OCI-LY3 (cell line): ENCODE data around the gene CACNA1C.

Source experiments
- H2AFZ ChIP-seq: fragments of 200-600, 300-600 bp; shearing (Covaris generic); 2 replicates; pipeline ENCODE4 v1.6.0; 2014; ENCODE audit warnings: antibody characterized with exemption, low read depth, low read length
- H3K27ac ChIP-seq: fragments of 200-600, 300-600 bp; sonication (generic); 2 replicates; pipeline ENCODE4 v1.5.1; 2014; ENCODE audit warnings: mild to moderate bottlenecking, low read length, moderate library complexity, mixed read lengths
- H3K27me3 ChIP-seq: fragments of 200-600, 300-600 bp; sonication (generic); 2 replicates; pipeline ENCODE4 v1.6.1; 2014; ENCODE audit warnings: low read depth, low read length, mixed read lengths
- H3K36me3 ChIP-seq: fragments of 200-600, 300-600 bp; sonication (generic); replicated peaks from 2 replicates; pipeline ENCODE3; 2014; ENCODE audit warnings: low read depth, low read length, mixed read lengths
- H3K4me1 ChIP-seq: fragments of 300-600, 200-600 bp; sonication (generic); 2 replicates; pipeline ENCODE4 v1.6.1; 2014; ENCODE audit warnings: low read length, mixed read lengths
- H3K4me2 ChIP-seq: fragments of 200-600, 300-600 bp; sonication (generic); 2 replicates; pipeline ENCODE4 v1.6.1; 2014; ENCODE audit warnings: low read length, mixed read lengths
- H3K4me3 ChIP-seq: fragments of 300-600, 200-600 bp; sonication (generic); 2 replicates; pipeline ENCODE4 v1.5.1; 2014; ENCODE audit warnings: antibody characterized with exemption, mild to moderate bottlenecking, low read length, moderate library complexity
- H3K79me2 ChIP-seq: fragments of 300-600, 200-600 bp; shearing (Covaris generic); 2 replicates; pipeline ENCODE4 v1.6.1; 2014; ENCODE audit warnings: mild to moderate bottlenecking, low read length, mixed read lengths
- H3K9ac ChIP-seq: fragments of 300-600, 200-600 bp; shearing (Covaris generic); 2 replicates; pipeline ENCODE4 v1.6.0; 2014; ENCODE audit warnings: mild to moderate bottlenecking, low read length, moderate library complexity
- H3K9me3 ChIP-seq: fragments of 200-600, 300-600 bp; shearing (Covaris generic); 2 replicates; pipeline ENCODE4 v1.6.1; 2014; ENCODE audit warnings: low read length, mixed read lengths; ENCODE audit not compliant: insufficient read depth
- H4K20me1 ChIP-seq: fragments of 200-600, 300-600 bp; sonication (generic); 2 replicates; pipeline ENCODE4 v1.6.1; 2016; ENCODE audit warnings: low read length, mixed read lengths; ENCODE audit not compliant: insufficient read depth
- EZH2phosphoT487 ChIP-seq: fragments of 200-600 bp; shearing (Covaris generic); IDR thresholded peaks from 2 replicates; pipeline ENCODE4 v1.6.1; 2018; ENCODE audit warnings: antibody characterized with exemption, mixed run types, low read depth
- TF ChIP-seq, protein P1 (sequence below): fragments of 200-600, 300-600 bp; sonication (generic); IDR thresholded peaks from 2 replicates; pipeline ENCODE4 v1.5.1; 2014; ENCODE audit warnings: antibody characterized with exemption, low read length, low read depth

CACNA1C gene

DNA sequence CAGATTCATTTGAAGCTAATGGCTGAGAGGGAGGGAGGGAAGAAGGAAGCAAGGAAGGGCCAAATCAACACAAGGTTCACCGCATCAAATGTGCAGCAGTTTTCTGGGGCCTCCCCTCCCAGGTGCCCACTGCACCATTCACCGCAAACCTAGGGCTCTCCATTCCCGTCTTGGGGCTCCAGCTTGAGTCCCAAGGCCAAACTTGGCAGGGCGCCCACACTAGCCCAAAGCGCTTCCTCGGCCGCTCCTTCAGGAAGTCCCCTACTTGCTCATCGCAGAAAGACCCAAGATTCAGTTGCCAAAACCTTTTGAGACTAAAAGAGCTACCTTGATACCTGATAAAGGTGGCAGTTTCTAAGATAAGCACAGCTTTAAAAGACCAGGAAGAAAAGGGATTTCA lies 601.5 kb downstream of the CACNA1C start:
- H4K20me1 ChIP-seq, result no peaks in the 10 kb centered on the region
- H3K36me3 ChIP-seq, result no peaks in the 10 kb centered on the region
- H3K4me1 ChIP-seq, result peaks cover 4% of the 10 kb centered on the region; the same call in 1 of the 2 replicates
- peaks cover 9% of the 10 kb centered on the region; the same call in 1 of the 2 replicates for H3K27me3 ChIP-seq
- no peak overlapping the region for H3K4me2 ChIP-seq
- H3K9me3 ChIP-seq, result no peaks in the 10 kb centered on the region
- H3K27ac ChIP-seq, result no peak overlapping the region
- H3K79me2 ChIP-seq, result no peaks in the 10 kb centered on the region
- H3K9ac ChIP-seq, result no peak overlapping the region
- H2AFZ ChIP-seq, result no peak overlapping the region
- H3K4me3 ChIP-seq, result no peak overlapping the region
- TF ChIP-seq EZH2phosphoT487, result no peak
- TF ChIP-seq, protein P1, sequence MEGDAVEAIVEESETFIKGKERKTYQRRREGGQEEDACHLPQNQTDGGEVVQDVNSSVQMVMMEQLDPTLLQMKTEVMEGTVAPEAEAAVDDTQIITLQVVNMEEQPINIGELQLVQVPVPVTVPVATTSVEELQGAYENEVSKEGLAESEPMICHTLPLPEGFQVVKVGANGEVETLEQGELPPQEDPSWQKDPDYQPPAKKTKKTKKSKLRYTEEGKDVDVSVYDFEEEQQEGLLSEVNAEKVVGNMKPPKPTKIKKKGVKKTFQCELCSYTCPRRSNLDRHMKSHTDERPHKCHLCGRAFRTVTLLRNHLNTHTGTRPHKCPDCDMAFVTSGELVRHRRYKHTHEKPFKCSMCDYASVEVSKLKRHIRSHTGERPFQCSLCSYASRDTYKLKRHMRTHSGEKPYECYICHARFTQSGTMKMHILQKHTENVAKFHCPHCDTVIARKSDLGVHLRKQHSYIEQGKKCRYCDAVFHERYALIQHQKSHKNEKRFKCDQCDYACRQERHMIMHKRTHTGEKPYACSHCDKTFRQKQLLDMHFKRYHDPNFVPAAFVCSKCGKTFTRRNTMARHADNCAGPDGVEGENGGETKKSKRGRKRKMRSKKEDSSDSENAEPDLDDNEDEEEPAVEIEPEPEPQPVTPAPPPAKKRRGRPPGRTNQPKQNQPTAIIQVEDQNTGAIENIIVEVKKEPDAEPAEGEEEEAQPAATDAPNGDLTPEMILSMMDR, result no peak

DNA sequence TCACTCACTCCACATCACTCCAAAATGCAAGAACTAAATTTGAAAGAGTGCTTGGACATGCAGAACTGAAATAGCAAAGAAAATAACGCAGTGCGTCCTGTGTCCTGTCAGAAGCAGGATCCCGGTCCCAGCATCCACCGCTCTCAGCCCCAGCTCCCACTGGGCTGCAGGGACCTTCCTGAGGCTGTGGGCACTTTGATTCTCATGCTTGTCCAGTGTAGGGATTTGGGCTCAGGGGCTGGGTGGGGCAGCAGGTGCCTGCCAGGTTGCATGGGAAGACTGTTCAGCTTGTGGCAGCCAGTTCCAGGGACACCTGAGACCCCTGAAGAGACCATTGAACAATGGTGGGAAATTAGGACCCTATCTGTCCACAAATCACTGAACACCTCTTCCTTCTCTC lies 602.0 kb downstream of the CACNA1C start:
- peaks cover 4% of the 10 kb centered on the region; the same call in 1 of the 2 replicates for H3K4me1 ChIP-seq
- TF ChIP-seq EZH2phosphoT487, result no peak
- TF ChIP-seq, protein P1, result no peak
- no peaks in the 10 kb centered on the region for H3K36me3 ChIP-seq

DNA sequence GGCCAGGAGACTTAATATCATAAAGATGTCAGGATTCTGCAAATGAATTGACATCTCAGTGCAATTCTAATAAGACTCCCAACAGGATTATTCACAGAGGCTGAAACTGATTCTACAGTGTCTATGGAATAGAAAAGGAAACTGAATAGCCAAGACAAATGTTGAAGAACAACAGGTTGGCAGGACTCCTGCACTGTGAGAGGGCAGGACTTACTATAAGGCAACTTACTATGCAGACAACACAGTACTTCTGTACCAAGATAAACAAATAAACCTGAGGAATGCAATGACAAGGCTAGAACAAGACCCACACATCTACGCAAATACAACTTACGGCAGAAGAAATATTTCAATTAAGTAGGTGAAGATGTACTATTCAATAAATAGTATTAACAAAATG lies 609.7 kb downstream of the CACNA1C start:
- Histone ChIP-seq H2AFZ (no peak overlapping the region), H3K79me2 (no peaks in the 10 kb centered on the region)

More for the DNA sequence above, 602.0 kb downstream of the CACNA1C start:
- Histone ChIP-seq H3K4me3 (no peak overlapping the region), H3K9me3 (no peaks in the 10 kb centered on the region), H2AFZ (no peak overlapping the region), H3K9ac (no peak overlapping the region), H4K20me1 (no peaks in the 10 kb centered on the region), H3K4me2 (no peak overlapping the region), H3K27ac (no peak overlapping the region), H3K79me2 (no peaks in the 10 kb centered on the region), H3K27me3 (0 out of 2 replicates have a peak, but pooled peaks cover 6% of the 10 kb centered on the region)

DNA sequence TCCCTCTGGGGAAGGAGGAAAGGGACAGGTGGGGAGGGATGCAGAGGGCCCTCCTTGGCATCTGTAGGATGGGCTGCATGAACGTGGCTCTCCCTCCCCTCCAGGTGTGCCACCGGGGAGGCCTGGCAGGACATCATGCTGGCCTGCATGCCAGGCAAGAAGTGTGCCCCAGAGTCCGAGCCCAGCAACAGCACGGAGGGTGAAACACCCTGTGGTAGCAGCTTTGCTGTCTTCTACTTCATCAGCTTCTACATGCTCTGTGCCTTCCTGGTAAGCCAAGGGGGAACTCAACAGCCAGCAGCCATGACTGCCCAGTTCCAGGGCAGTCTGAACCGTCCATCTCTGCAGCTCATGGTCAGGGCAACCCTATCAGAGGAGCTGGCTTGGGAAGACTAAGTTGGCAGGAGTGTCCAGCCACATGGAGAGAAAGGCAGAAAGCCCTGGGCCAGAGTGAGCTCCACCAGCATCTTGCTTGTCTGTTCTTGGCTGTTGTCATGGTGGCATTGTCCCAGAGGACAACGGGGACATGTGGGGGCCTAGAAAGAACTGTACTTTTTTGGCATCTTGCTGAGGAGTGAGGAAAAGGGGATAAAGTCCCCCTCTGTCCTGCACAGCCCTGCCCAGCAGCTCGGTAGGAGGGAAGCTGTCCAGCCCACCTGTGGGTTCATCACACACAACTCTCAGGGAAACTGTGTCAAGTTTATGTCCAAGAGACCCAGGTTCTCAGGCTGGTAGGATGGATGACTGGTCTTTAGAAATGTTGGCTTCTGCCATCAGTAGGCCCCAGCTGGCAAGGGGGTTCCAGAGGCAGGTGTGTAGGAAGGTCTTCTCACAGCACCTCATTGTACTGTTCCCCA lies 612.2 kb downstream of the CACNA1C start:
- no peak overlapping the region for H3K27ac ChIP-seq
- H3K9me3 ChIP-seq, result no peaks in the 10 kb centered on the region
- H3K36me3 ChIP-seq, result no peaks in the 10 kb centered on the region
- no peak overlapping the region for H3K4me2 ChIP-seq
- no peaks in the 10 kb centered on the region for H3K4me1 ChIP-seq
- no peak overlapping the region for H2AFZ ChIP-seq
- no peak overlapping the region for H3K4me3 ChIP-seq
- peaks cover 15% of the 10 kb centered on the region for H3K27me3 ChIP-seq
- no peaks in the 10 kb centered on the region for H3K79me2 ChIP-seq
- H4K20me1 ChIP-seq, result no peaks in the 10 kb centered on the region
- TF ChIP-seq EZH2phosphoT487, result no peak
- TF ChIP-seq, protein P1, result no peak
- H3K9ac ChIP-seq, result no peak overlapping the region

More for the DNA sequence above, 609.7 kb downstream of the CACNA1C start:
- TF ChIP-seq, protein P1, result no peak
- TF ChIP-seq EZH2phosphoT487, result no peak
- Histone ChIP-seq H3K9ac (no peak overlapping the region), H3K36me3 (no peaks in the 10 kb centered on the region), H3K4me1 (peaks cover 4% of the 10 kb centered on the region; the same call in 1 of the 2 replicates), H3K27me3 (peaks cover 15% of the 10 kb centered on the region), H3K4me3 (no peak overlapping the region), H3K4me2 (no peak overlapping the region), H3K27ac (no peak overlapping the region), H3K9me3 (no peaks in the 10 kb centered on the region), H4K20me1 (no peaks in the 10 kb centered on the region)
